Measurements from ENCODE around the gene DOK4. TPM values are rescaled to one million over a fixed set of nuclear protein-coding genes. Genes with fewer than 3 reads are reported as not detected.
"Not testable (repeated sequence)": the region's sequence is repeated elsewhere in the genome, so short reads cannot be mapped to it uniquely, and the experiment has no call there.

Gene DOK4
- total RNA-seq, 1 donor from 2014 or later, result 8.4 TPM

GRCh38 chr16:57471209-57471608 lies 15.1 kb downstream of the DOK4 start:
- DNase-seq (ENCODE audit: missing footprints) (no peak), ATAC-seq (no peak)
- intact Hi-C loops (cut with DNase I), result no loop called here

- intact Hi-C loops (cut with DNase I), result no loop called here
- ATAC-seq (peak; percentile 49), DNase-seq (ENCODE audit: missing footprints) (no peak)
Measured at GRCh38 chr16:57470711-57471110, 15.6 kb downstream of the DOK4 start.

GRCh38 chr16:57469917-57470470 lies 16.3 kb downstream of the DOK4 start:
- intact Hi-C loops (cut with DNase I), result no loop called here

GRCh38 chr16:57469046-57469445 lies 17.2 kb downstream of the DOK4 start:
- intact Hi-C loops (cut with DNase I), result no loop called here
- ATAC-seq (no peak), DNase-seq (ENCODE audit: missing footprints) (no peak)

More at GRCh38 chr16:57469917-57470470, 16.3 kb downstream of the DOK4 start:
- no peak for DNase-seq (ENCODE audit: missing footprints)
- no peak for ATAC-seq

GRCh38 chr16:57468346-57468745 lies 17.9 kb downstream of the DOK4 start:
- ATAC-seq (no peak), DNase-seq (ENCODE audit: missing footprints) (no peak)
- intact Hi-C loops (cut with DNase I), result no loop called here

- ATAC-seq (no peak), DNase-seq (ENCODE audit: missing footprints) (no peak)
- intact Hi-C loops (cut with DNase I), result no loop called here
Measured at GRCh38 chr16:57464523-57464922, 21.8 kb downstream of the DOK4 start.

GRCh38 chr16:57462978-57463362 lies 23.3 kb downstream of the DOK4 start:
- DNase-seq (ENCODE audit: missing footprints) (no peak), ATAC-seq (peak; percentile 52)
- intact Hi-C loops (cut with DNase I), result no loop called here

GRCh38 chr16:57462209-57462977 lies 23.9 kb downstream of the DOK4 start, which contains the start of gene POLR2C:
TSS of gene POLR2C (plus strand) at chr16:57462679. CDS start at chr16:57462725, 46 bp downstream.
- peak; percentile 86 for ATAC-seq
- intact Hi-C loops (cut with DNase I), result no loop called here
- DNase-seq (ENCODE audit: missing footprints), result peak; percentile 96

GRCh38 chr16:57452021-57452420 lies 34.3 kb downstream of the DOK4 start:
- no peak for ATAC-seq
- intact Hi-C loops (cut with DNase I), result no loop called here
- DNase-seq (ENCODE audit: missing footprints), result no peak

- ATAC-seq (peak; percentile 99), DNase-seq (ENCODE audit: missing footprints) (peak; percentile 98)
- intact Hi-C loops (cut with DNase I), result loop anchor here (2.0 kb wide), 1 partner anchor 71 kb away; no protein-coding TSS in a partner anchor
Measured at GRCh38 chr16:57447186-57447962, 38.9 kb downstream of the DOK4 start, which contains the start of the genes CIAPIN1 and COQ9. TSS of gene CIAPIN1 (minus strand) at chr16:57447385. CDS start at chr16:57440928, 6,457 bp downstream. TSS of gene COQ9 (plus strand) at chr16:57447479. CDS start at chr16:57447506, 27 bp downstream.

GRCh38 chr16:57446531-57447185 lies 39.6 kb downstream of the DOK4 start:
- ATAC-seq (peak; percentile 24), DNase-seq (ENCODE audit: missing footprints) (no peak)
- intact Hi-C loops (cut with DNase I), result loop anchor here (2.0 kb wide), 1 partner anchor 72 kb away; no protein-coding TSS in a partner anchor

GRCh38 chr16:57445510-57445909 lies 40.8 kb downstream of the DOK4 start:
- intact Hi-C loops (cut with DNase I), result no loop called here
- ATAC-seq (no peak), DNase-seq (ENCODE audit: missing footprints) (no peak)

GRCh38 chr16:57444711-57445110 lies 41.6 kb downstream of the DOK4 start:
- ATAC-seq (no peak), DNase-seq (ENCODE audit: missing footprints) (no peak)
- intact Hi-C loops (cut with DNase I), result no loop called here

- DNase-seq (ENCODE audit: missing footprints); intact Hi-C loops (cut with DNase I); ATAC-seq: not testable (repeated sequence)
Measured at GRCh38 chr16:57440551-57440950, 45.7 kb downstream of the DOK4 start.

GRCh38 chr16:57439947-57440346 lies 46.3 kb downstream of the DOK4 start:
- intact Hi-C loops (cut with DNase I); DNase-seq (ENCODE audit: missing footprints); ATAC-seq: not testable (repeated sequence)

GRCh38 chr16:57435838-57436237 lies 50.5 kb downstream of the DOK4 start:
- DNase-seq (ENCODE audit: missing footprints) (no peak), ATAC-seq (no peak)
- intact Hi-C loops (cut with DNase I), result no loop called here

GRCh38 chr16:57434003-57434402 lies 52.3 kb downstream of the DOK4 start:
- DNase-seq (ENCODE audit: missing footprints), result no peak
- no peak for ATAC-seq
- intact Hi-C loops (cut with DNase I), result no loop called here

GRCh38 chr16:57432989-57433388 lies 53.3 kb downstream of the DOK4 start:
- intact Hi-C loops (cut with DNase I), result no loop called here
- no peak for DNase-seq (ENCODE audit: missing footprints)
- ATAC-seq, result no peak

- intact Hi-C loops (cut with DNase I), result no loop called here
- no peak for DNase-seq (ENCODE audit: missing footprints)
Measured at GRCh38 chr16:57432505-57432904, 53.8 kb downstream of the DOK4 start.

More at GRCh38 chr16:57432505-57432904, 53.8 kb downstream of the DOK4 start:
- ATAC-seq, result no peak
